ENCODE measurements around the gene ALDH3A2. TPM values are rescaled to one million over a fixed set of nuclear protein-coding genes. Genes with fewer than 3 reads are reported as not detected.

ALDH3A2 gene
- total and polyA plus RNA-seq, 2 of the 8 experiments (the other 6 are each of a cell fraction or from before 2014, with no cell fraction given) = 20.6 to 72.9 TPM

DNA sequence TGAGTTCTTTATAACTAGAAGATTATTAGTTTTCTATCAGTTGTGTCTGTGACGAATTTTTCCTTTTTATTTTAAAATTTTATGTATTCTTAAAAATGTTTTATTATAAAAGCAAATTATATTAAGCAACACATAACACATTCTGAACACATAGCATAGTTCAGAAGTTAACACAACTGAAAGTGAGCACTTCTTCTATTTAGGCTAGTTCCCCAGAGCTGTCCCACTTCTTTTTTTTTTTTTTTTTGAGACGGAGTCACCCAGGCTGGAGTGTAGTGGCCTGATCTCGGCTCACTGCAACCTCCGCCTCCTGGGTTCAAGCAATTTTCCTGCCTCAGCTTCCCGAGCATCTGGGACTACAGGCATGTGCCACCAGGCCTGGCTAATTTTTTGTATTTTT, 37.7 kb upstream of the ALDH3A2 start (continued):
- TF ChIP-seq RFX5 (IDR thresholded peaks at IDR 0.05; ENCODE audit: borderline replicate concordance, low read depth, low read length) = no peak
- TF ChIP-seq POLR2A (IDR thresholded peaks at IDR 0.05; ENCODE audit: control extremely low read depth in 1 of 2, low read depth in 2 of 2, low read length in 2 of 2) = no peak
- no peak for TF ChIP-seq TAF7 (optimal IDR thresholded peaks at IDR 0.05; ENCODE audit: borderline replicate concordance, low read depth, low read length)
- no peak for TF ChIP-seq ASH2L (IDR thresholded peaks at IDR 0.05; ENCODE audit: low read length)
- no peak for TF ChIP-seq MAFK (IDR thresholded peaks at IDR 0.05; ENCODE audit: low read depth, low read length)
- TF ChIP-seq PHF8 (conservative IDR thresholded peaks at IDR 0.05; ENCODE audit: low read depth, low read length) = no peak

Data from H1 (cell line).